GM18951 (cell line): ENCODE results near the gene RBBP8NL.
"Not testable (repeated sequence)": the region's sequence is repeated elsewhere in the genome, so short reads cannot be mapped to it uniquely, and the experiment has no call there.

Experiments used
- POLR2A ChIP-seq: IDR thresholded peaks from 4 replicates; pipeline ENCODE4 v1.6.1; 2011; ENCODE audit warnings: mild to moderate bottlenecking; ENCODE audit not compliant: insufficient read length, insufficient read depth; ENCODE audit errors: extremely low read depth
- in situ Hi-C: fragments of 300-500 bp; cut with MboI; formaldehyde crosslinking; loops from one replicate; pipeline ENCODE4 v1.12.0; 2022; ENCODE audit warnings: low sequenced_read_pairs, mixed read lengths, inconsistent platforms; ENCODE audit not compliant: unreplicated experiment

The RBBP8NL gene

DNA sequence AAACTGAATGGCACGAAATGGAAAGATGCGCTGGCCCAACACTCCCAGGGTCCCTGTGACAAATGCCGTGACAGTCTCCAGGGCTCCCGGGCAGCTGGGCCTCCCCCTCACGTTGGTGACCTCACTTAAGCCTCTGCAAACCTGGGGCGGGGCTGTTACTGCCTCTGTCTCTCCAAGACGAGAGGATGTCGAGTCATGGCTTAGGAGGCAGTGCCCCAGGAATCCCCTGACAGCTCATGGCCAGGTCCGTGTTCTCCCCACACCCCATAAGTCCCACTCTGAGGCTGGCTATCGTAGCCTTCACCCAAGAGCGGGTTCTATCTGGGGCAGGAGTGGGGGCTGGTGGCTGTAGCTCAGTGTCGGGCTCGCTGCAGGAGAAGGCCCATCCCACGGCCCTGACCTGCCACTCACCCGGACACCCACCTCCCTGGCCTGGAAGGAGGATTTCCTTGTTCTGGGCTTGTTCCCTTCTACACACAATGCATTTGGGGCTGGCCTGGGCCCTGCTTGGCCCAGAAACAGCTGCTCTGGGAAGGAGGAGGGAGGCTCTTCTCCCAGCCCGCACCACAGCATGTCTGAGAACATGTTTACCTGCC, 46.0 kb downstream of the RBBP8NL start:
- TF ChIP-seq POLR2A = no peak
- in situ Hi-C loops = loop anchor here (10.0 kb wide), 1 partner anchor 76 kb away; the partner anchor contains the start of gene ADRM1

DNA sequence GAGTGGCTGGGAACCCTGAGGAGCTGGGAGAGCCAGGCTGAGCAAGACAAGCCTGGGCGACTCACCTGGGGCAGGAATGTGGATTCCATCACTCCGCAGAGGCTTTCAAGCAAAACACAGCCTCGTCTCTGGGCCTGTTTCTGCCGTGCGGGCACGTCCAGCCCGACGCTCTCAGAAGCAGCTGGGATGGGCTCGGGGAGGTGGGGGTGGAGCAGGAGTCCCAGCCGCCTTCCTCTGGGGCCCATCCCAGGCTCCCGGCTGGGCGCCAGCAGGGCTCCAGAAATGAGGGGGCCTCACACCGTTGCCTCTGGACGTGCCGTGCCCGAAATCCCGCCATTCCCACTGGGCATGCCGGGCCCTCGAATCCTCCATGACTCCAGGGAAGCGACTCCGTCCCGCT, 49.1 kb downstream of the RBBP8NL start:
- in situ Hi-C loops = no loop called here
- no peak for TF ChIP-seq POLR2A

DNA sequence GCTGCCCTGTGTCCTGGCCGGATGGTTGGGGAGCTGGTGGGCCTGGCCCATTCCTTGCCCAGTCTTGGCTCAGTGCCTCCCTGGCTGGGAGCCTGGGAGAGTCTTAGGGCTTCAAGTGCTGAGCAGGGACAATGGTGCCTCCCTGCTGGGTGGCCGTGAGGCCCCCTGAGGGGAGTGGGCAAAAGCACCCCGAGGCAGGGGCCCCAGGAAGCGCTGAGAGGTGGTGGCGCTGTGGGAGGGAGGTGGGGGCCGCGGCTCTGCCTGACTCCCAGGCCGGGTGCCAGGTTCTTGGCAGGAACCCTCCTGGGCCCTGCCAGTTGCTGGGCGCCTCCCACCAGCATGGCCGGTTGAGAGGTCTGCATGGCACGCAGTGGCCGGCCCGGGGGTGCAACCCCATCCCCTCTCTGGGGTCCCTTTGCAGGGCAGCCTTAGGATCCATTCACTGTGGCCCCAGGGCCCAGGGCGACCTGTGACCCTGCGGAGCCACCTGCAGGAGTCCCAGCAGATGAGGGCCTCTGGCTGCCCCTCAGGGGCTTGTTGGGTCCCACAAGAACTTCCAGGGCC, 49.6 kb downstream of the RBBP8NL start:
- in situ Hi-C loops = no loop called here
- no peak for TF ChIP-seq POLR2A

DNA sequence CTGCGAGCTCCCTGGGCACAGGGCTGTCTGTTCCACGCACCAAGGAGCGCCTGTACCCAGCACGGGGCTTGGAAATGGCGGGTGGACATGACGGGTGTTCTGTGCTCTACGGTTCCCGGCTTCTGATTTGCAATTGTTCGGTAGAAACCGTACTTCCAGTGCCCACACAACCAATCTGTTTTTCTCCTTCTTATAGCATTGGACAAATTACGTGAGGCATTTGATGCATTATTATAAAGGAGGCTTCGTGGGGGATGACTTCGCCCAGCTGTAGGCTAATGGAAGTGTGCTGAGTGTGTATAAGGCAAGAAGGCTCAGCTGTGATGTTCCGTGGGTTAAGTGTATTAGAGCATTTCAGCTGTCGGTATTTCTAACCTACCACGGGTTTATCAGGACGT, 50.3 kb downstream of the RBBP8NL start:
- no peak for TF ChIP-seq POLR2A
- in situ Hi-C loops = no loop called here

DNA sequence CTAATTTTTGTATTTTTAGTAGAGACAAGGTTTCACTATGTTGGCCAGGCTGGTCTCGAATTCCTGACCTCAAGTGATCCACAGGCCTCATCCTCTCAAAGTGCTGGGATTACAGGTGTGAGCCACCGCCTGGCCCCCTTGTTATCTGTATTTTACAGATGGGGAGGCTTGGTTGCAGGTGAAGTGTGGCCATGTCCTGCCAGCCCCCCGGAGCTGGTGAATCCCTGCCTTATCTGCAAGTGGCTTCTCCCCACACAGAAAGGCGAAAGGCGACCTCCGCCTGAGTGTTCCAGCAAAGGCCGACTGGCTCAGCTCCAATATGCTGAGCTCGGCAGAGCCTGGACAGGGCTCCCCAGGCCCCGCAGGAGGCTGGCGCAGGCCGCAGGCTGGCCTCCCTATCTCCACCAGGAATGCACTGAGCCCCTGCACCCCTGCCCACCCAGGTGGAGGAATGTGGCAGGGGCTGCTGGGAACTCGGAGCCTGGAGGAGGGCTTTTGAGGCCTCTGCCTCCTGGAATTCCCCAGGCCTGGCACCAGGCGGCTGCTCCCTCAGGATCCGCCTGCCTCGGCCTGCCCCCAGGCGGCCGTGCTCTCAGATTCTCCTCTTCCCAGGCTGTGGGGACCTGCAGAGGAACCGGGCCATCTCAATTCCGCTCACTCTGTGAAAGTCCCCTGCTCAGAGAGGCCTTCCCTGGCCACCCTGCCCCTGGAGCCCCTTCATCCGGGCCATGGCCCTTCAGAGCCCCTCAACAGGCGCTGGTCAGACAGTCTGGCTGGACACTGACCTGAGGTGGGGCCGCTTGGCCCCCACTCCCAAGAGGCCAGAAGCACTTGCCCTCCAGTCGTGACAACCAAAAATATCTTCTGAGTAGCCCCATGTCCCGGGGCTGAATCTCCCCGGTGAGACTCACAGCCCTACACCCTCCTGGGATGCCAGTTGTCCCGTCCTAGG, 51.0 kb downstream of the RBBP8NL start:
- in situ Hi-C loops = no loop called here
- no peak for TF ChIP-seq POLR2A

DNA sequence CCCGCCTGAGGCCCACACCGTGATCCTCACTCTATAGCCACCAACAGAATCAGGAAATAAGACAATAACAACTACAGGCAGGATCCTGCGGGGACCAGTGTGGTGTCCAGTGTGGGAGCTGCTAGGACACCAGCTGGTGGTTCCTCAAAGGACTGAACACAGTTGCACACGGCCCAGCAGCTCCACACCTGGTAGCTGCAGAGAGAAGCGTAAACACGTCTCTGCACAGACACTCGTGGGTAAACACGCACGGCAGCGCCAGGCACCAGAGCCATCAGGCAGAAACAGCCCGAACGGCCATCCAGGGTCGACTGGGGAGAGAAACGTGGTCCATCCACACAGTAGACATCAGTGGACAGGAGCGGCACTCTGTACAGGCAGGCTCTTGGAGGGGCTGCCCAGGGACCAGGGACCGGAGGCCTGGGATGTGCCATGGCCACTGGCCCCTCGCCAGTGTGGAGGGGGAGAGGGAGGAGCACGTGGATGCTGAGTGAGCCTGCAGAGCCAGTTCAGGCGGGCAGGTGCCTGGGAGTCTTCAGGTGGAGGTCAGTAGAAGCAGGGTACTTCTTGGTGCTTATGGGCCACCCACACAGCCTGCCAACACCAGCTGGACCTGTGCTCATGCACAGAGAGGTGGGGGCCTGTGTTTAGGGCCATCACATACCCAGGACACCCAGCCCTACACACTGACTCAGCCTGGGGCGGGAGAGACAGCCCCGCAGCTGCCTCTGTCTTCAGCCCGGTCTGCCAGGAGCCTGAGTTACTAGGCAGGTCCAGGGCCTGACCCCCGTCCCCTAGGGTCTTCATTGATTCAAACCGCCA, 52.8 kb downstream of the RBBP8NL start:
- in situ Hi-C loops = no loop called here
- TF ChIP-seq POLR2A = no peak

DNA sequence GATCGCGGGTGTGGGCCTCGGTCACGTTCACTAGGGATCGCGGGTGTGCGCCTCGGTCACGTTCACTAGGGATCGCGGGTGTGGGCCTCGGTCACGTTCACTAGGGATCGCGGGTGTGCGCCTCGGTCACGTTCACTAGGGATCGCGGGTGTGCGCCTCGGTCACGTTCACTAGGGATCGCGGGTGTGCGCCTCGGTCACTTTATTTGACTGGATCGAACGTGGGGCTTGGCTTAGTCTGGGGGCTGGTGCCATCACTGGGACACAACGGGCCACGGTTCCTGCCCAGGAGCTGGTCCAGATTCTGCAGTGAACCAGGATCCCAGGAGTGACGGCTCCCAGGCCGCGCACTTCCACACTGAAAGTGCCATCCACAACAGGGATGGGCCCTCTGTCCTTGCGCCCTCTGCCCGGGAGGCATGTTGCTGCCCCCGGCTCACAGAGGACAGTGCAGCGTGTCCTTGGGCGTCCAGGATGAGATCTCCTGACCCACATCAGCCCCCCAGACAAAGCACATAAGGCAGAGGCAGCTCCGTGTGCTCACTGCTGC, 53.6 kb downstream of the RBBP8NL start:
- in situ Hi-C loops = not testable (repeated sequence)

DNA sequence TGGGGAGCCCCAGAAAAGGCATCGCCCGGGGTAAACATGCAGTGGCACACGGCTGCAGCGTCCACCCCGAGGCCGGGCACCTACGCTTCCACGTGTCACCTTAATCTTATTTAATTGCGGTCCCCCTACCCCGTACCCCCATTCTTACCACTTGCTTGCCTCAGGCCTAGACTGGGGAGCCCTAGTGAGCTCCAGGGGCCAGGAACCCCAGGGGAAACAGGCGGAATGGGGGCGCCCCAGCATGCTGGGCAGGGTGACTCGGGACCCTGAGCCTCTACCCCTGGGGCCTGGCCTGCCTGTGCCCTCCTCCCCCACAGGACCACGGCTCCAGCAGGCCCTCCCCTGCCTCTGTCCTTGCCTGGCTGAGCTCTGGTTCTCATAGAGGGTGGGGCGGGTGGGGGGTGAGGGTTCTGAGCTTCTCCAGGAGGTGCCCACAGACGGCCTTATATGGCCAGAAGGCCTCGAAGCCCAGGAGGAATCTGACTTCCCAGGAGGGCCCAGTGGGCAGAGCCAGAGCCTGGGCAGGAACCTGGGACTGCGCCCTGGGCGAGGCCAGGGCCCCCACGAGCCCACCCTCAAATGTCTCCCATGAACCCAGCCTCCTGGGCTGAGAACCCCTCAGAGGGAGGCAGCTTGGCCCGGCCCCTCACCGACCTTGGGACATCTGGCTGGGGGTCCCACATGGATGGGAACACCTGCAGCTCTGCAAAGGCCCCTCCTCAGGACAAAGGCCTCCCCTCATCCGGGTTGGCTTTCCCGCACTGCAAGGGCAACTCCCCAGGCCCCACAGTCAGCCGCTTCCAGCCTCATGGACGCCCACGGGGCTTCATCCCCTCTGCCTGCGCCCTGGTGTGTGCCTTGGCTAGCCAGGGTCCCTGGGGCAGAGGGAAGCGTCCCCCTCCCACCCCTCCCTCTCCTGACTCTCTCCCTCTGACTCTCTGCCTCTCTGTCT, 55.0 kb downstream of the RBBP8NL start:
- TF ChIP-seq POLR2A = no peak
- in situ Hi-C loops = no loop called here

DNA sequence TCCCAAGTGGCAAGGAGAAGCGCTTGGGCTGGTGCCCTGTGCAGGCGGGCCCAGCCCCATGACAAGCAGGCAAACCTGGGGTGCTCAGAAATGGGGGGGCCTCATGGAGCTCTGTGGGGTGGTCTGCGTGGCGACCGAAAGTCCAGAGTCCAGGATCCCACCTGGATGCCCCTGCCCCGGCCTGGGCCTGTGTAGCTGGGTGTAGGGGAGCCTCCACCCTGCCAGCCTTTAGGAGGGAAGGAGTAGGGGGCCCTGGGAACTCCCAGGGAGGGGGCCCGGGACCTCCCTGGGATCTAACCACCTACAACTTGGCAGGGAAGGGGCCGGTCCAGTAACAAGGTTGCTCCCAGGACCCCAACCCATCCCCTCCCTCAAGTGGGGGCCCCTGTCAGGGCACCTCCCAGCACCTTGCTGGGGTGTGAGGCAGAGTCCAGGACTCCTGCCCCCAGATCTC, 55.7 kb downstream of the RBBP8NL start:
- no peak for TF ChIP-seq POLR2A
- in situ Hi-C loops = no loop called here

DNA sequence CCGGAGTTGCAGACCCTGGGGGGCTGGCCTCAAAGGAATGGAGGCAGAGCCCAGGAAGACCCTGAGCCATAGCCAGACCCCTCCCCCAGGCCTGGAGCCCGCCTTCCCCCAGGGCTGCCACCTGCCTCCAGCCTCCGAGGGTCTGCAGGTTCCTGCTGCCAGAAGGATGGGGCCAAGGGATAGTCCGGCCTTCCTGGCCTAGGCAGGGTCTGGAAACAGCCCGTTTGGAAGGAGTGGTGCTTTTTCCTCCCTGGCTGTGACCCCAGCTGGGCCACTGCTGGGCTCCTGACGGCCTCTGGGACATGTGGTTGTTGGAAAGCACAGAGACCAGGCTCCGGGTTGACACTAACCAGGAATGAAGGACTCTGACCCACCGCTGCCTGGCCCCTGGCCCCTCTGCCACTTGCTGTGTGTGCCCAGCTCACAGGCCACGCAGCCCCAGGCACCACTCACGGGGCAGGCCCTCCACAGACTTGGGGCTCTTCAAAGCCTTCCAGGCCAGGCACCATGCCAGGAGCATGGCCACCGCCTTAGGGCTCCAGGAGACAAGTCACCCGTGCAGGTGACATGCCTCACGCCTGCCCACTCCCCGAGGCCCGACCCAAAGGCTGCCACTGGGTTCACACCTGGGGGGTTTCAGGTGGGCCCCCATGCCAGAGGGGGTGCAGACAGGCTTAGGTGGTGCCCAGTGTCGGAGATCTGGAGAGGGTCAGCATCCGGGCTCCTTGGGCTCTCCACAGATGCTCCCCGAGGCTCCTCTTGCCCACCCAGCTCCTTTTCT, 56.3 kb downstream of the RBBP8NL start:
- TF ChIP-seq POLR2A = no peak
- in situ Hi-C loops = no loop called here

DNA sequence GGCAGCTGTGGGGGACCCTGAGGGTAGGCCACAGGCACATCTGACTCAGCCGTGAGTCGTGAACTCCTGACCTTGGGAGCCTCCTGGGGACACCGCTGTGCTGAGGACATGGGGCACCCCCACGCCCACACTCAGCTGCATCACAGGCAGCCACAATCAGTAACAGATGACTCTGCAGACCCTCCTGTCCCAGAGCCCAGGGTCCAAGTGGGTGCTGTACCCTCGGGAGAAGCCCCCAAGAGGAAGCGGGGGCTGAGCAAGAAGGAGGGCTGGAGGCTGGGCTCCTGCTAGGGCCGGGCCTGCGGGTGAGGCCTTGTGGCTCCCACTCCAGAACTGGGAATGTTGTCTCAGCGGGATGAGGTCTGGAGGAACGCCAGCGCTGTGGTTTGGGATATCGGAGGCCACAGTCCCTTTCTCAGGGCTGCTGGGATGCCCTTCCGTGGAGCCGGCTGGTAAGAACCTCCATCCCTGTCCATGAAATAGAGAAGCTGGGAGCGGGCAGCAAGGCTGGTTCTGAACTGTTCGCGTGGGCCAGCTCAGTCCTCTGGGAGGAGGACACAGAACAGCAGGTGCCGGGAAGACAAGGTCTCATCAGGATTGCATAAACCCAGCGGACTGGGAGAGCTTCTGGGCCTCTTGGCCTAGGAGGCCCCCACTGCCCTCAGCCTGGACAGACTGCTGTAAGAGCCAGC, 57.1 kb downstream of the RBBP8NL start:
- TF ChIP-seq POLR2A = no peak
- in situ Hi-C loops = no loop called here
